ENCODE measurements around the gene CLCN3.
"Not testable (repeated sequence)": the region's sequence is repeated elsewhere in the genome, so short reads cannot be mapped to it uniquely, and the experiment has no call there.

The CLCN3 gene

DNA sequence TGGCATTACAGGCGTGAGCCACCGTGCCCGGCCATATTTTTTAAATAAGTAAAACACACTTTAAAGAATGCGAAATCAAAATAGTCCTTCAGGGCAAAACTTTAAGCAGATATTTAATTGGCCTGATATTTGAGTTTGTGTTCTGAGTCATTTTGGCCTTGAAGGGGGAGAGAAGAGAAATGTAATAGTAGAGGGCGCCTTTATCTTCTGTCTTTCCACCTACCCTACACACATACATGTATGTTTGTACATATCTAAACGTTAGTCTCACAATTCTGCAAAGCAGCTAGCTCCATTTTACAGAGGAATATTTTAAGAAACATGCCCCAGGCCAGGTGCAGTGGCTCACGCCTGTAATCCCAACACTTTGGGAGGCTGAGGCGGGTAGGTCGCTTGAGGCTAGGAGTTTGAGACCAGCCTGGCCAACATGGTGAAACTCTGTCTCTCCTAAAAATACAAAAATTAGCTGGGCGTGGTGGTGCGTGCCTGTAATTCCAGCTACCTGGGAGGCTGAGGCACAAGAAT, 151.2 kb downstream of the CLCN3 start:
- not testable (repeated sequence) for FAIRE-seq; DNase-seq (ENCODE audit: low spot score)
